HG02973 (cell line): ENCODE measurements around the gene CUEDC2.

Experiments
- ATAC-seq: cut with Tn5 transposase; IDR thresholded peaks from one replicate; pipeline ENCODE4 v1.9.1; 2021; ENCODE audit warnings: moderate library complexity; ENCODE audit not compliant: unreplicated experiment

The CUEDC2 gene

GRCh38 chr10:102398172-102399020, 34.0 kb downstream of the CUEDC2 start:
- ATAC-seq = no peak

GRCh38 chr10:102397222-102398171, 34.9 kb downstream of the CUEDC2 start:
- no peak for ATAC-seq

- no peak for ATAC-seq
These were observed 35.6 kb downstream of the CUEDC2 start for GRCh38 chr10:102396730-102397151.

- ATAC-seq = no peak
These were observed 36.1 kb downstream of the CUEDC2 start for GRCh38 chr10:102396317-102396650.

GRCh38 chr10:102395400-102396316, 36.7 kb downstream of the CUEDC2 start, which contains the start of gene NFKB2:
Gene NFKB2 (plus strand): TSS chr10:102395705. CDS start chr10:102395960, 255 bp downstream.
- ATAC-seq = peak; percentile 29

GRCh38 chr10:102394801-102395399, 37.5 kb downstream of the CUEDC2 start:
- ATAC-seq = peak; percentile 1

- ATAC-seq = peak; percentile 74
These were observed 38.1 kb downstream of the CUEDC2 start for GRCh38 chr10:102394079-102394800.

- no peak for ATAC-seq
These were observed 38.8 kb downstream of the CUEDC2 start for GRCh38 chr10:102393411-102394078.

- ATAC-seq = no peak
These were observed 40.1 kb downstream of the CUEDC2 start for GRCh38 chr10:102392306-102392705.

- ATAC-seq = no peak
These were observed 42.5 kb downstream of the CUEDC2 start for GRCh38 chr10:102389894-102390293.

- ATAC-seq = no peak
These were observed 47.6 kb downstream of the CUEDC2 start for GRCh38 chr10:102384606-102385429.

GRCh38 chr10:102384053-102384452, 48.3 kb downstream of the CUEDC2 start:
- no peak for ATAC-seq

GRCh38 chr10:102382871-102383270, 49.5 kb downstream of the CUEDC2 start:
- no peak for ATAC-seq

- no peak for ATAC-seq
These were observed 50.4 kb downstream of the CUEDC2 start for GRCh38 chr10:102381983-102382382.

- ATAC-seq = no peak
These were observed 53.0 kb downstream of the CUEDC2 start for GRCh38 chr10:102379383-102379782.

- no peak for ATAC-seq
These were observed 55.5 kb downstream of the CUEDC2 start for GRCh38 chr10:102376901-102377300.

- no peak for ATAC-seq
These were observed 56.5 kb downstream of the CUEDC2 start for GRCh38 chr10:102375867-102376266.

- ATAC-seq = no peak
These were observed 57.1 kb downstream of the CUEDC2 start for GRCh38 chr10:102375250-102375649.
